ENCODE results near the gene SRRM5.
A peak's percentile ranks its signal among the peaks of the same experiment; 100 is the strongest.
"Not testable (repeated sequence)": the region's sequence is repeated elsewhere in the genome, so short reads cannot be mapped to it uniquely, and the experiment has no call there.

Gene SRRM5

DNA sequence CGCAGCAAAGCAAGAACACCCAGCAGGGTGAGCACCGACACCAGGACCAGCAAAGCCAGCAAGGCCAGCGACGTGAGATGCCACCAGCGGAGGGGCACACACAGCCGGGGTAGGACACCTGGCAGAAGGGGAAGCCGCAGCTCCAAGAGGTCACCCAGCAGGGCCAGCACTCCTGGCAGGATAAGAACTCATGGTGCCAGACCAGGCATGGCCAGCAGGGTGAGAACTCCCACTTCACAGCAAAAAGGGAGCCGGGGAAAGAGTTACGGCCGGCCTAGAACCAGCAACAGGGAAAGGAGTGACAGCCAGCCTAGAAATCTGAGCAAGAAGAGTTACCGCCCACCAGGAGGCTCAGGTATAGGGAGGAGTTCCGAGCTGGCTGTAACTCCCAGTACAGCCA lies 486 bp downstream of the SRRM5 start:
- DNase-seq (ENCODE audit: extremely low read depth in 1 of 2, low read depth in 1 of 2), result no peak

DNA sequence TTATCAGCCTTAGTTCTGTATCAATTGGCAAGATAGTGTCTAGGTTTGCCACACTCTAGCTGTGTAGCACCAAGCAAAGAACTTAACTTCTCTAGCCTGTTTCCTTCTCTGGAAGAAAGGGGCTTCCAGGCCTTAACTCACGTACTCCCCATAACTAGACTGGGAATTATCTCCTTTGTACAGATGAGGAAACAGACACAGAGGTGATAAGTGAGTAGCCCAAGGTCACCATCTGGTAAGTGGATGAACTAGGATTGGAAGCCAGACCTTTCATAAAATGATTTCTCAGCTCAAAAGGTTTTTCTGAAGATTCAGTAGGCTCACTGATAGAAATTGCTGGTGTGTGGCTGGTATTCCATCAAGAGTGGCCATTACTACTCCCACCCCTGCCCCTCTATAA lies 4.4 kb downstream of the SRRM5 start:
- DNase-seq (ENCODE audit: extremely low read depth in 1 of 2, low read depth in 1 of 2), result no peak

DNA sequence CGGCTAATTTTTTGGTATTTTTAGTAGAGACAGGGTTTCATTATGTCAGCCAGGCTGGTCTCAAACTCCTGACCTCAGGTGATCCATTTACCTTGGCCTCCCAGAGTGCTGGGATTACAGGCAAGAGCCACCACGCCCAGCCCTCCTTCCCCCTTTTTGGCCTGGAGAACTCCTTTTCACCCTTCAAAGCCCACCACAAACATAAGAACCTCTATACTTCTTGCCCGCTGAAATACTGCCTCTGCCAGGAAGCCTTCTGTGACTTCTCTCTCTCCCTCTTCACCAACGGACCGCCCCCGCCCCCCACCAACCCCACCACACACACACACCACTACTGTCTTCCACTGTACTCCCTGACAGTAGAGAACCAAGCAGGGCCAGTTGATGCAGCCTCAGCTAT lies 5.1 kb downstream of the SRRM5 start:
- DNase-seq (ENCODE audit: extremely low read depth in 1 of 2, low read depth in 1 of 2), result no peak

- DNase-seq (ENCODE audit: extremely low read depth in 1 of 2, low read depth in 1 of 2), result no peak
These were observed 7.0 kb downstream of the SRRM5 start for GRCh38 chr19:43618921-43619261.

DNA sequence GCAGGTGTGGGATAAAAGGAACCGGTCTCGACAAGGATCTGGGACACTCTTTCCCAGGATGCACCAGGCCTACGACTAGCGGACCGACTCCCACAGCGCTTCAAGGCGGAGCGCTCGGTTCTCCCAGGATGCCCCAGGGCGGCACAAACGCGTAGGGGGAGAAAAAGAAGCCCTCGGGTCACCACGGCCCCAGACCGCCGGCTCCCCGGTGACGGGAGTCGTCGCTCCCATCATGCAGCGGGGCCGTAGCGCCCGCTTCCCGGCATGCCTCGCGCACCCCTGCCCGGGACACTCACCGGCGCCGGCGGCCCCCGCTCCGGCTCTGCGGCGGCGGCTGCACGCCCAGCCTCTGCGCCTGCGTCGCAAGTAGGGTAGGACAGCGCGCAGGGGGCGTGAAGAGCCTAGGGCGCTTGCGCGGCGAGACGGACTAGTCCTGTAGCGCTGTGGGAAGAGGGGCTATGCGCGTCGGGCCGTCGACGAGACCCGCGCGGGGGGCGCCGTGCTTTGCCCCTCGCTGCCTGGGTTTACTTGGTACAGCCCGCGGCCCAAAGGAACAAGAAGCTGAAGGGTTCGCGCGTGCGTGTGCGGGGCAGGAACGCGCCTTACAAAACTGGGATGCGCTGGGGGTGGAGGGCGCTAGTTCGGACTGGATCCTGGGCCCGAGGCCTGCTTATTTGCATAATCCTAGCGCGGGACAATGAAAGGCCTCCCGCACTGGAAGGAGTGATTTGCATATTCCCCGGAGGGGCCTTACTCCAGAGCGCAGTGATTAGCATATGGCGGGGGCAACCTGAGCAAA lies 7.6 kb downstream of the SRRM5 start, which contains the start of gene ZNF428:
Gene ZNF428, minus strand, starts transcription at position 368 of the 799 bp plus-strand sequence. CDS start 5,325 bp downstream, outside the sequence.
- DNase-seq (ENCODE audit: extremely low read depth in 1 of 2, low read depth in 1 of 2), result peak; percentile 63 to 78

DNA sequence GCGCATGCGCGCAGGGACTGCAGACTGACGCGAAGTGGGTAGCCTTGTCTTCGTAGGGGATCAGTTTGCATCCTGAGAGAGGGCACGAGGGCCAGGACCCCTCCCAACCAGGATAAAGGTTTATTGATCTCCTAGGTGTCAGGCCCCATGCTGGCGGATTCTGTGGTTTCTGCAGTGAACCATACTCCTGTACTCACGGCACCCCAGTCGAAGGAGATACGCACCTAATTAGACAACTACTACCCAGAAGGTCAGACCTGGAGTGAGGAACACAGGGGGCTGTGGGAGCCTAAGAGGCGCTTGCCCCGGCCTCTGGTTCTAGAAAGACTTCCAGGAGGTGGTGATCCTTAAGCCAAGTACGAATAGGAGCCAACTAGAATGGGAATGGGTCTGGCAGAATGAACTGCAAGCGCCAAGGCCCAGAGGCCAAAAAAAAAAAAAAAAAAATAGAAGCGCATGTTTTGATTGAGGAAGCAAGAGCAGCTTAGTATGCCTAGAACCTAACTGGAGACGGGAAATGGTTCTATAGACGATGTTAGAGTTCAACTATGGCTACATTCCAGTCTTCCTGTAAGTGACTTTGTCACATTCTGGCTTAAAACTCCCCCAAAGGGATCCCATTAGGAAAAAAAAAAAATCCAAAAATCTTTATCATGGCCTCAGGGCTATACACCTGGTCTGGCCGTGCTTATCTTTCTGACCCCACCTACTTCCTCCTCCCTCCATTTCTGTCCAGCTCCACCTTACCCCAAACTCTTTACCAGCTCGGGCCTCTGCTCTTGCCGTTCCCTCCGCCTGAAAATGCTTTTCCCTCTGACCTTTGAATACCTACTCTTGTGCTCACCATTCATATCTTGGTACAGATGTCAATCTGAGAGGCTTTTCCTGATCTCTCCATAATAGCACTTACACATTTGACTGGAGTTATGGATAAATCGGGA lies 8.4 kb downstream of the SRRM5 start:
- peak; percentile 73 to 75 for DNase-seq (ENCODE audit: extremely low read depth in 1 of 2, low read depth in 1 of 2)

DNA sequence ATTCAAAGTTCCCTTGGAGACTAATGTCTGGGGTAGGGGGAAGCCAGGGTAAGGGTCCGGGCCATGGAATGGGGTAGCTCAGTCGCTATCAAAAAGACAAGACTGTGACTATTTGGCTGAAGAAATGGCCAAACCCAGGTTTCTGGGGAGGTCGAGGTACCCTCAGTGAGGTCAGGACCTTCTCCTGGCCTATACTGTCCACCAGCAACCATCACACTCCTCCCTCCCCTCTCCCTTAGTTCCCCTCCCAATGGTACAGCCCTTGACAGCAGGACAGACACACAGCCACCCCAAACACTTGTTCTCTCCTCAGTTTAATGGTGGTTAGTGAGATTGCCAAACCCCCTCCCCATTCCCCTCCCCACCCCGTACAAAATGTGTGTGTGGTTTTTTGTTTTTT lies 10.2 kb downstream of the SRRM5 start:
- no peak for DNase-seq (ENCODE audit: extremely low read depth in 1 of 2, low read depth in 1 of 2)

- DNase-seq (ENCODE audit: extremely low read depth in 1 of 2, low read depth in 1 of 2), result no peak
These were observed 11.1 kb downstream of the SRRM5 start for GRCh38 chr19:43622956-43623355.

- DNase-seq (ENCODE audit: extremely low read depth in 1 of 2, low read depth in 1 of 2), result no peak
These were observed 12.2 kb downstream of the SRRM5 start for GRCh38 chr19:43623889-43624670.

GRCh38 chr19:43624933-43625332 lies 13.0 kb downstream of the SRRM5 start:
- DNase-seq (ENCODE audit: extremely low read depth in 1 of 2, low read depth in 1 of 2), result peak; percentile 69 to 73

GRCh38 chr19:43625918-43626579 lies 14.2 kb downstream of the SRRM5 start:
- no peak for DNase-seq (ENCODE audit: extremely low read depth in 1 of 2, low read depth in 1 of 2)

DNA sequence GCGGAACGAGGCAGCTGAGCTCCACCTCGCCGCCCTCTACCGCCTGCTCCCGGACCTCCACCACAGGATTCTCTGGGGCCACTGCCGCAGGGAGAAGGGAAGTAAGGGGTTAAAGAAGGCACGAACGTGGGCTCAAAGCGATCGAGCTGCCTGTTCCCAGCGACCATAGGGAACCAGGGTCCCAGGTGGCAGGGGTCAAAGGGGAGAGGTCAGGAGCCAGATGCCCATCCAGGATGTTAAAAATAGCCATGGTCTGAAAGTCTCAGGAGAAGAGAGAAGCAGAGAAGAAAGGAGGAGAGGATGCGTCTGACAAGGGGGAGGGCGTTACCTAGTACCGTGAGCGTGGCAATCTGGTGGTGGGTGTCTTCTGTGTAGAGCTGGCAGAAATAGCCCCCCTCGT lies 14.9 kb downstream of the SRRM5 start:
- no peak for DNase-seq (ENCODE audit: extremely low read depth in 1 of 2, low read depth in 1 of 2)

DNA sequence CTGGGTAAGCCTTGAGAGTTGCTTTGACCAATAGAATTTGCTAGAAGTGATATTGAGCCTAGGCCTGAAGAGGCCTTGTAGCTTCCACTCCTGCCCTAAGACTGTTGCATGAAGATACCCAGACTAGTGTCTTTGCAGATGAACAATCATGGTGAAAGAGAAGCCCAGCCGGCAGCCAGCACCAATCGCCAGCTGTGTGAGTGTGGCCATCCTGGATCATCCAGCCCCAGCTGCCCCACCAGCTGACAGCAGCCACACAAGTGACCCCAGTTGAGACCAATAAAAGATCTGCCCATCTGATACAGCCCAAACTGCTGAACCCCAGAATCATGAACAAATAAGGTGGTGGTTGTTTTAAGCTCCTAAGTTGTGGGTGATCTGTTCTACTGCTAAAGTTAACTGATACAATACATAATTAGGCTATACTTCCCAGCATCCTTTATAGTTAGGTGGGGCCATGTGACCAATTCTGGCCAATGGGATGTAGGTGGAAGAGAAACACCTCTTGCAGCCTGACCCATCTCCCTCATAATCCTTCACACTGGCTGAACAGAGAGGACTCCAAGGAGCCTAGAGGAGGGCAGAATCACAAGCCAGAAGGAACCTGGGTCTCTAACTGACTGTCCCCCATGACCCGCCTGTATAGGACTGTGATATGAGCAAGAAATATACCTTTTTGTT lies 16.9 kb downstream of the SRRM5 start:
- DNase-seq (ENCODE audit: extremely low read depth in 1 of 2, low read depth in 1 of 2), result no peak

GRCh38 chr19:43631491-43631890 lies 19.6 kb downstream of the SRRM5 start:
- DNase-seq (ENCODE audit: extremely low read depth in 1 of 2, low read depth in 1 of 2), result no peak

GRCh38 chr19:43633520-43633919 lies 21.6 kb downstream of the SRRM5 start:
- DNase-seq (ENCODE audit: extremely low read depth in 1 of 2, low read depth in 1 of 2), result no peak

- DNase-seq (ENCODE audit: extremely low read depth in 1 of 2, low read depth in 1 of 2), result no peak
These were observed 22.2 kb downstream of the SRRM5 start for GRCh38 chr19:43634068-43634467.

GRCh38 chr19:43634506-43634871 lies 22.6 kb downstream of the SRRM5 start:
- no peak for DNase-seq (ENCODE audit: extremely low read depth in 1 of 2, low read depth in 1 of 2)

DNA sequence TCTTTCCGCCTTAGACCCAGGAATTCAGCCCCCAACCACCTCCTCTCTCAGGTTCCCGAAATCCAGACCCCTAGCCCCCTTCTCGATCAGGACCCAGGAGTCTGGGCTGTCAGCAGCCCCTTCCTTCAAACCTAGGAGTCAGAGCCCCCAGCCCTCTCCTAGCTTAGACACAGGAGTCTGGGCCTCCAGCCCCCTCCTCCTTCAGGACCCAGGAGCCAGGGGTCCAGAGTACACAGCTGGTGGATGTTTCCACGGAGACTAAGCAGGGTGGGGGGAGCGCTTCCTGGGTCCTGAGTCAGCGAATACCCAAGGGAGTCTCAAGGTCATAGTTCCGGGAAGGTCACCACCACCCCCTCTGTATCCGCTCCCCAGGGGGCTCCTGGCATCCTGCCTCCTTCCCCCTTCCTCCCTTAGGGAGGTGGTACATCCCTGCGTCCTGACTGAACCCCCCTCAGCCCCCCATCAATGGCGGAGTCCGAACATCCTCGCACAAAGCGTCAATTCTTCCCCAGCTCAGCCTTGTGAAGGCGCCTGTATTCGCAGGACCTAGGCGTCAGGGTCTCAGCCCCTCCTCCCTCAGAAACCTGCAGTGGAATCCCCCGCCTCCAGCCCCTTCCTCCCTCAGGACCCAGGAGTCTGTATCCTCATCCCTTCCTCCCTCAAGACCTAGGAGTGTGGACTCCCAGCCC lies 23.1 kb downstream of the SRRM5 start:
- no peak for DNase-seq (ENCODE audit: extremely low read depth in 1 of 2, low read depth in 1 of 2)

DNA sequence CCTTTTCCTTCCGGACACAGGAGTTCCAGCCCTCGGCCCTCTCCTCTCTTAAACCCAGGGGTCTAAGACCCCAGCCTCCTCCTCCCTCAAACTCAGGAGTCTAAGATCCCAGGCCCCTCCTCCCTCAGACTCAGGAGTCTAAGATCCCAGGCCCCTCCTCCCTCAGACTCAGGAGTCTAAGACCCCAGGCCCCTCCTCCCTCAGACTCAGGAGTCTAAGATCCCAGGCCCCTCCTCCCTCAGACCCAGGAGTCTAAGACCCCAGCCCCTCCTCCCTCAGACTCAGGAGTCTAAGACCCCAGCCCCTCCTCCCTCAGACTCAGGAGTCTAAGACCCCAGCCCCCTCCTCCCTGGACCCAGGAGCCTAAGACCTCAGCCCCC lies 23.7 kb downstream of the SRRM5 start:
- not testable (repeated sequence) for DNase-seq (ENCODE audit: extremely low read depth in 1 of 2, low read depth in 1 of 2)

Data from activated CD8-positive, alpha-beta memory T cell treated with anti-CD3 and anti-CD28 coated beads for 1 hour (primary cell).